ENCODE results near the gene FCRLB.

GRCh38 chr1:161735837-161736236 lies 14.5 kb downstream of the FCRLB start:
- TF ChIP-seq CTCF (IDR thresholded peaks at IDR 0.05; ENCODE audit: low read depth, low read length, missing input control) = no peak
- TF ChIP-seq FOXA1 (IDR thresholded peaks at IDR 0.05) = no peak
- no peak for TF ChIP-seq GABPA (IDR thresholded peaks at IDR 0.05 in 1 of 2, conservative IDR thresholded peaks at IDR 0.05 in 1 of 2)
- no peak for TF ChIP-seq TAF1 (conservative IDR thresholded peaks at IDR 0.05)
- TF ChIP-seq EGR1 (IDR thresholded peaks at IDR 0.05; ENCODE audit: low read depth in 2 of 2) = no peak
- TF ChIP-seq HNF4A (conservative IDR thresholded peaks at IDR 0.05) = no peak
- no peak for TF ChIP-seq JUND (IDR thresholded peaks at IDR 0.05)
